NCI-H460 (cell line): Measurements from ENCODE around the gene LMOD3. TPM values are rescaled to one million over a fixed set of nuclear protein-coding genes. Genes with fewer than 3 reads are reported as not detected.

Source experiments
- DNase-seq: peaks from one replicate; pipeline ENCODE4 v3.0.0-alpha.2; 2016; ENCODE audit warnings: low read depth; ENCODE audit errors: extremely low read depth
- total RNA-seq: library from RNA; depleted of rRNA; stranded (reverse); fragments of >200 nt; shearing (Covaris generic); gene quantifications from 2 replicates; pipeline ENCODE4 v1.2.3, GENCODE V29; 2014

Gene LMOD3
- total RNA-seq, 1 experiment from 2014 or later = 0.84 TPM

- DNase-seq = no peak
Observed at GRCh38 chr3:69095636-69096035, 26.8 kb downstream of the LMOD3 start.

- DNase-seq = no peak
Observed at GRCh38 chr3:69094467-69095205, 27.8 kb downstream of the LMOD3 start.

GRCh38 chr3:69092030-69092516, 30.3 kb downstream of the LMOD3 start:
- DNase-seq = no peak

- no peak for DNase-seq
Observed at GRCh38 chr3:69091389-69092029, 30.9 kb downstream of the LMOD3 start.

- DNase-seq = no peak
Observed at GRCh38 chr3:69090021-69090420, 32.4 kb downstream of the LMOD3 start.

- DNase-seq = no peak
Observed at GRCh38 chr3:69088063-69088462, 34.3 kb downstream of the LMOD3 start.

- no peak for DNase-seq
Observed at GRCh38 chr3:69087030-69087791, 35.2 kb downstream of the LMOD3 start.

GRCh38 chr3:69085833-69086722, 36.3 kb downstream of the LMOD3 start:
- peak; percentile 83 for DNase-seq

- DNase-seq = no peak
Observed at GRCh38 chr3:69085168-69085832, 37.1 kb downstream of the LMOD3 start.

GRCh38 chr3:69084326-69085167, 37.8 kb downstream of the LMOD3 start, which contains the start of gene ARL6IP5:
ARL6IP5 (plus strand) TSS chr3:69084937; CDS start chr3:69085048, 111 bp downstream.
- DNase-seq = peak; percentile 86

- DNase-seq = peak; percentile 72
Observed at GRCh38 chr3:69082805-69083204, 39.6 kb downstream of the LMOD3 start.

- DNase-seq = no peak
Observed at GRCh38 chr3:69082361-69082760, 40.0 kb downstream of the LMOD3 start.

GRCh38 chr3:69081583-69082262, 40.7 kb downstream of the LMOD3 start:
- peak; percentile 62 for DNase-seq

- DNase-seq = peak; percentile 75
Observed at GRCh38 chr3:69080233-69080920, 42.0 kb downstream of the LMOD3 start, which contains the start of gene UBA3. UBA3 (minus strand) TSS chr3:69080365; CDS start chr3:69080353, 12 bp downstream.

GRCh38 chr3:69079269-69080159, 42.9 kb downstream of the LMOD3 start:
- DNase-seq = no peak

GRCh38 chr3:69072928-69073327, 49.5 kb downstream of the LMOD3 start:
- no peak for DNase-seq
